Stimulated activated CD8-positive, alpha-beta memory T cell treated with anti-CD3 and anti-CD28 coated beads, Interleukin-12 subunit alpha, Interleukin-12 subunit beta, amount 100 ng/mL, for 1 hour (primary cell): Measurements from ENCODE around the gene PRSS22.

Source experiments
- DNase-seq: peaks from one replicate; pipeline ENCODE4 v3.0.0-alpha.2; 2020; ENCODE audit warnings: low read depth

The PRSS22 gene

GRCh38 chr16:2857451-2858244 is at the start of gene PRSS22:
TSS of gene PRSS22 (minus strand) at chr16:2858170. CDS start at chr16:2858104, 66 bp downstream.
- no peak for DNase-seq

DNA sequence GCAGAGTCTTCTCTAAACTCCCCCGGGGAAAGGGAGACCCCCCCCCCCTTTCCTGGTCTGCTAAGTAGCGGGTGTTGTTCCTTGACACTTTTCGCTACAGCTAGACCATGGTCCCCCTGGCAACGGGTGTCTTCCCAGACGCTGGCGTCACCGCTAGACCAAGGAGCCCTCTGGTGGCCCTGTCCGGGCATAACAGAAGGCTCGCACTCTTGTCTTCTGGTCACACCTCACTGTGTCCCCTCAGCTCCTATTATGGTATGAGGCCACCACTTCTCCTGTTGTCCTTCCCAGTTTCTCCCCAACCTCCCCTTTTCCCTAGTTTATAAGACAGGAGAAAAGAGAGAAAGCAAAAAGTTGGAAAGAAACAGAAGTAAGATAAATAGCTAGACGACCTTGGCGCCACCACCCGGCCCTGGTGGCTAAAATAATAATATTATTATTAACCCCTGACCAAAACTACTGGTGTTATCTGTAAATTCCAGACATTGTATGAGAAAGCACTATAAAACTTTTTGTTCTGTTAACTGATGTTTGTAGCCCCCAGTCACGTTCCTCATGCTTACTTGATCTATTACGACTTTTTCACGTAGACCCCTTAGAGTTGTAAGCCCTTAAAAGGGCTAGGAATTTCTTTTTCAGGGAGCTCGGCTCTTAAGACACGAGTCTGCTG is 49.2 kb upstream of the PRSS22 start:
- DNase-seq = peak; percentile 32

DNA sequence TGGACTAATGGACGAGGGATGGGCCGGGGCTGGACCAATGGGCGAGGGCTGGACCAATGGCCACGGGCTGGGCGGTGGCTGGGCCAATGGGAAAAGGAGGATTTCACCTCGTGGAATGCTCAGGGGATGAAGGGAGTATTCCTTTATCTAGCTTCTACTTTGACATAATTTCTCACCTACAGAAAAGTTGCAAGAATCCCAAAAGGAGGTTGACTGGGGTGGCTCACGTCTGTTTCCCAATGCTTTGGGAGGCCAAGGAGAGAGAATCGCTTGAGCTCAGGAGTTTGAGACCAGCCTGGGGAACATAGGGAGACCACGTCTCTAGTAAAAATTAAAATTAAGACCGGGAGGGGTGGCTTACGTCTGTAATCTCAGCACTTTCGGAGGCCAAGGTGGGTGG is 48.0 kb upstream of the PRSS22 start:
- DNase-seq = no peak

GRCh38 chr16:2905241-2905987 is 47.4 kb upstream of the PRSS22 start:
- peak; percentile 76 for DNase-seq

DNA sequence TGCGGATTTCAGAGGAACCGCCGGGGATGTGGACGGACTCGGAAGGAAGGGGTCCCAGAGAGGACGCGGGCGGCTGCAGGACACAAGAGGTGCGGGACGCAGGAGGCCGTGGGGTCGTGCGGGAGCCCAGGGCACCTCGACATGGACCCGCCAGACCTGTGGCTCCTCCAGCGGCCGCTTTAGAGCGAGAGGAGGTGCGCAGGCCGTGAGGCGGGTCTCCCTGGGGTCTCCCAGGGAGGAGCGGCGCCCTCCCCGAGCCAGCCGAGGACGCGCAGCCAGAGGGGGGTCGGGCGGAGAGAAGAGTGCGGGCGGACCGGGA is 46.9 kb upstream of the PRSS22 start:
- no peak for DNase-seq

DNA sequence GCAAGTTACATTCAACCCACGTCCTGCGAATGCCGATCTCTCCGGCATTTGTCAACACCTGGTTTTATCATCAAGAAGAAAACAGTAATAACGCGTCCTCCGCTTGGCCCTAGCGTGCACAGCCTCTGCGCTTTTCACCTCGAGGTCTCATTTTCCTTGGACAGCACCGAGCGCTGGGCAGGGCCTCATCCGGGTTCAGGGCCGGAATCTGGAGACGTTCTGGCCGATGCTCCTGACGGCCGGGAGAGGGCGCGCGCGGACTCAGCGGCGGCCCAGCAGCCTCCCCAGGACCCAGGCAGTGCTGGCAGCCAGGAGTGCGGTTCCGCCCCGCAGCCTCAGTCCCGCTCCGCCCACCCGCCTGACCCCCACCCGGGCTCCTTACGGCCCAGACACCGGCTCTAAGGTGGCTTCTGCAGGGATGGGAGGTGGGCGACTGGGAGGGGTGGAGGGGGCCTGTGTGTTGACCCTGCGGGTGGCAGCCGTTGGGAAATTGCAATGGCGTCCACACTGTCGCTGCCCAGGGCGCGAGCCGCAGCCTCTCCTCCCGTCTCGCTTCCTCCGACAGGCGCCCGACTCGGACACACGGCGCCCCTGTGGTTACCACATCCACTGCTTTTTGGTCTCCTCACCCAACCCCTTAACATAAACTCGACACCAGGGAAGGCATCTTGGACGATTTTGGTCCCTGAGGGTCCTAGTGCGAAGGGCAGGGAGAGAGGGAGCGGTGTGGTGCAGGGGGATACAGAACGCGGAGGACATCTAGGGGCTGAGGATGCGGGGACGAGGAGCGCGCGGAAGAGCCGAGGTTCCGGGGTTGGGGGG is 46.3 kb upstream of the PRSS22 start:
- peak; percentile 48 for DNase-seq

- DNase-seq = no peak
Observed at GRCh38 chr16:2902337-2903130, 44.6 kb upstream of the PRSS22 start.

- DNase-seq = no peak
Observed at GRCh38 chr16:2900526-2901075, 42.6 kb upstream of the PRSS22 start.

DNA sequence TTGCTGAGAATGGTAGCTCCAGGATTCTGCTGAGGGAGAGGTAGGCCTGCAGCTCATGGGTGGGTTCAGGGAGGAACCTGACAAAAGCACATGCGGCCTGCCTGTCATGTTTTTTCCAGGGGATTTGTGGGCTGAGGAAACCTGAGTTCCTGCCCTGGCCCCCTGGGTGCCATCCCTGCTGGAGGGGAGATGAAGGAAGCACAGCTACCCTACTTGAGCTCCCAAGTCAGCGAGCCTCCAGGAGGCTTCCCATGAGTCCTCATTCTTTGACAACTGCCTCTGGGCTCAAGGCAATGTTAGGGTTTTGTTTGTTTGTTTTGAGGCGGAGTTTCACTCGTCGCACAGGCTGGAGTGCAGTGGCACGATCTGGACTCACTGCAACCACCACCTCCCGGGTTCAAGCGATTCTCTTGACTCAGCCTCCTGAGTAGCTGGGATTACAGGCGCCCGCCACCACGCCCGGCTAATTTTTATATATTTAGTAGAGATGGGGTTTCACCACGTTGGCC is 41.6 kb upstream of the PRSS22 start:
- no peak for DNase-seq

DNA sequence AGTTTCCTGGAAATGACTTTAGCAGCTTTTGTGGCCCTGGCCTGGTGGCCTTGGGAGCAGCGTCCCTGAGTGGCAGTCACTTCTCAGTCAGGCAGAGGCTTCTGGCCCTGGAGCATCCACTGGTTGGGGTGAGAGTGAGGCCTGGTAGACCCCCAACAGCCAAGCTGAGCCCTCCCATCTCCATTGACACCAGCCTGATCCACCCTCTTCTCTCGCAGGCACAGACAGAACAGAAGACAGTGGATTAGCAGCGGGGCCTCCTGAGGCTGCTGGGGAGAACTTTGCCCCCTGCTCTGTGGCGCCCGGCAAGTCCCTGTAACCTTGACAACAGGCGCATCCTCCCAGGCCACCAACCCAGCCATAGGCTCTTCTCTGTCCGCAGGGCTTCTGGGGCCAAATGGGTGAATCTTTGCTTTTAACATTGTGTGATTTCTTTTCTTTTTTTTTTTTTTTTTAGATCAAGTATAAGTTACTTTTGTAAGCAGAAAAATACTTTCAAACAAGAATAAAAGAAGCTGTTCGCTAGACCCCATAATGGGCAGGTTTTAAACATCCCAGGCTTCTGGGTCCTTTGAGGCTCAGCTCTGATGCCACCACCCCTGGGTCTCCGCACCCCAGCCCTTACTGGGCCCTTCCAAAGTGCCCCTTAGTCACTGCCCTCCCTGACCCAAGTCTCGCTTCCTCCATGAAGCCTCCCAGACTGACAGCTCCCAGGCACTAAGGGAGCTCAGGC is 41.0 kb upstream of the PRSS22 start:
- no peak for DNase-seq

DNA sequence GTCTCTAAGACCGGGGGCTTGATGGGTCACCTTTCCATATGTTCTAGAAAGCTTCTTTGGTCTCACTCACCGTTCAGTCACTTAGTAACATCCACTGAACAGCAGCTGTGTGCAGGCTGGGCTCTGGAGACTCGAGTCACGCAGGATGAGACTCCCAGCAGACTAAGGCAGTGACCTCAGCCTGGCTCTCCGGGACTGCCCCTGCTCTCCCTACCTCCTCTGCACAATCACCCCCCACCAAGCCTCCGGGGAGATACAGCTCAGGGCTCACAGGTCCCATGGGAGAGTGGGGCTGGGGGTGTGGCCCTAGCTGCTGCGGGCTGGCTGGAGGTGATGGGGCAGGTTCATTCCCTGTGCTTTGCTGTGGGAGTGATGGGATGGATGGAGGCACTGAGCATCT is 39.1 kb upstream of the PRSS22 start:
- DNase-seq = no peak

DNA sequence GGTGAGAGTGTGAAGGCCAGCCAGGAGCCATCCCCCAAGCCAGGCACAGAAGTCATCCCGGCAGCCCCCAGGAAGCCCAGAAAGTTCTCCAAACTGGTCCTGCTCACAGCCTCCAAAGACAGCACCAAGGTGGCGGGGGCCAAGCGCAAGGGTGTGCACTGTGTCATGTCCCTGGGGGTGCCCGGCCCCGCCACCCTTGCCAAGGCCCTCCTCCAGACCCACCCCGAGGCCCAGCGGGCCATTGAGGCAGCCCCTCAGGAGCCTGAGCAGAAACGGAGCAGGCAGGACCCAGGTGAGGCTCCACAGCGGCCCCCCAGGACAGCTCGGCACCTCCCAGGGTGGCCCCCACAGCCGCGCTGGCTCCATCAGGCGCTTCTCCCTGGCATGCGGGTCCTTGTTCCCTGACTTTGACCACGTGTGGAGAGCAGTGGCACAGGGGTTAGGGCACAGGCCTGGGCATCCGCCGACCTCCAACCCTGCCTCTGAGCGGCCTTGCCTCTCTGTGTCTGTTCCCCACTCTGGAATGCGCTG is 38.6 kb upstream of the PRSS22 start:
- no peak for DNase-seq

DNA sequence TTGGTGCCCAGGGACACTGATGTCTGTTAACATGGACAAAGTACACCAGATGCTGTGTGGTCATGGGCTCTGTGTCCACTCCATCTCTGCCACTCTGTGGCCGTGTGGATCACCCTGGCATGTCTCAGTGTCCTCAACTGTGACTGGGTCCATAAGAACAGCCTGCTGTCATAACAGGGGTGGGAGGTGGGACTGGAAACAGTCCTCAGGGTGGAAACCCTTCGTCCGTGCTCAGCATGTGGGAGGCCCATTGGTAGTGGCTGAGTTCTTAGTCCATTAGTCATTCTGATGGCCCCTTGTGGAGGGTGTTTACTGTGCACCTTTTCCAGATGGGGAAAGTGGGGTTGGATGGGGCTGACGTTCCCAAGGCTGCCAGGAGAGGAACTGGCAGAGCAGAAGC is 37.8 kb upstream of the PRSS22 start:
- no peak for DNase-seq

- DNase-seq = no peak
Observed at GRCh38 chr16:2894231-2894630, 36.3 kb upstream of the PRSS22 start.

DNA sequence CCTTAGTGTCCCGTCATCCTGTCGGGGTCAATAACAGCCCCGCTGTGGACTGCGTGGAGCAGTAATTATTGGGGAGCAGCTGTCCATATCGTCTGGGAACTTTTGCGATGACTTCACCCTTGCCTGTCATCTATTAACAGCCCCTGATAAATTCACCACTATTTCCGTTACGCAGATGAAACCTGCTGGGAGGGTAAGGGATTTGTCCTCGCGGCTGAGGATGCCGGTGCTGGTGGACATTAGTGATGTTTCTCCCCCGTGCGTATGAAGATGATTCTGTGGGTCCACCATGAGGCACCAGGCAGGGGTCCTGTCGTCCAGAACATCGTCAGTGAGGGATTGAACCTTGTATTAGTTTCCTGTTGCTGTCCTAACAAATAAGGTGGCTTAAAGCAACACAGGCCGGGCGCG is 26.1 kb upstream of the PRSS22 start:
- DNase-seq = no peak

DNA sequence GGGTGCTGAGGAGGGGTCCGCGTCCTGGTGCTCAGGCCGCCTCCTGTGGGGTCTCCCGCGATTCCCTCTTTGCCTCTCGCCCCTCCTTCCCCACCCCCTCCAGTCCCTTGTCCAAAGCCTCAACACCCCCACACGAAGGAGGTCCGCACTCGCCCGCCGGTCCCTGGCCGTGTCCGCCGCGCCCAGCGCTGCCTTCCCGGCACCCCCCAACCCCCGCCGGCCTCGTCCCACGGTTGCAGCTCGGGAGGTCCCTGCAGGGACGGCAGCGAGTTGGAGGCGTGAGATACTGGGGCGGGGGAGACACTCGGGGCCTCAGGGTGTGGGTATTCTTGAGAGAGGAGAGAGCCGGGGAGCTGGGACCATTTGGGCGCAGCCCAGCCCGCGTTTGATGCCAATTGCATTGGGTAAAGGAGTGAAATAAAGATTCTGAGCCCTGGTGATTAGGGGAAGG is 25.5 kb upstream of the PRSS22 start:
- DNase-seq = no peak

GRCh38 chr16:2882650-2883457 is 24.9 kb upstream of the PRSS22 start, which contains the start of gene FLYWCH2:
TSS of gene FLYWCH2 (plus strand) at chr16:2883215. CDS start at chr16:2896450, 13,235 bp downstream.
- DNase-seq = peak; percentile 98

GRCh38 chr16:2881783-2882649 is 24.0 kb upstream of the PRSS22 start:
- DNase-seq = no peak
